Activated naive CD4-positive, alpha-beta T cell treated with anti-CD3 and anti-CD28 coated beads, Interleukin-2, amount 10 ng/mL, durations not matched to agents 7 days and 5 days (primary cell): ENCODE results near the gene CHMP4B.

Experiments used
- CTCF ChIA-PET: fragments of 350-600 bp; sonication (Branson Sonifier 250); formaldehyde crosslinking; loops from one replicate; lab custom pipeline; 2021; ENCODE audit warnings: antibody characterized with exemption; lab: Charles Lee
- DNase-seq: peaks from one replicate; pipeline ENCODE4 v3.0.0-alpha.2; 2020
- H3K27ac Mint-ChIP-seq: one replicate; pipeline ENCODE4 v1.8.0; 2021; ENCODE audit warnings: mild to moderate bottlenecking, moderate library complexity, mixed read lengths
- H3K27me3 Mint-ChIP-seq: one replicate; pipeline ENCODE4 v1.8.0; 2021; ENCODE audit warnings: mild to moderate bottlenecking, mixed read lengths
- H3K36me3 Mint-ChIP-seq: one replicate; pipeline ENCODE4 v1.8.0; 2021; ENCODE audit warnings: mixed read lengths
- H3K4me1 Mint-ChIP-seq: one replicate; pipeline ENCODE4 v1.8.0; 2021; ENCODE audit warnings: mixed read lengths
- H3K4me3 Mint-ChIP-seq: one replicate; pipeline ENCODE4 v1.8.0; 2021; ENCODE audit warnings: mild to moderate bottlenecking, moderate library complexity, mixed read lengths
- H3K9me3 Mint-ChIP-seq: one replicate; pipeline ENCODE4 v1.8.0; 2021; ENCODE audit warnings: mixed read lengths

CHMP4B gene

GRCh38 chr20:33793011-33793931 lies 17.9 kb upstream of the CHMP4B start:
- H3K27me3 Mint-ChIP-seq, result no peaks in the 10 kb centered on the region
- CTCF ChIA-PET, result interaction anchor here (0.8 to 3.7 kb wide), 14 partner anchors 8 to 275 kb away, joined by 3 to 26 read pairs (median 4); no protein-coding TSS in a partner anchor
- DNase-seq, result no peak
- H3K9me3 Mint-ChIP-seq, result no peaks in the 10 kb centered on the region
- H3K27ac Mint-ChIP-seq, result peak overlapping the region; percentile 28
- H3K4me1 Mint-ChIP-seq, result peaks cover 24% of the 10 kb centered on the region
- no peak overlapping the region for H3K4me3 Mint-ChIP-seq
- peaks cover 2% of the 10 kb centered on the region for H3K36me3 Mint-ChIP-seq

DNA sequence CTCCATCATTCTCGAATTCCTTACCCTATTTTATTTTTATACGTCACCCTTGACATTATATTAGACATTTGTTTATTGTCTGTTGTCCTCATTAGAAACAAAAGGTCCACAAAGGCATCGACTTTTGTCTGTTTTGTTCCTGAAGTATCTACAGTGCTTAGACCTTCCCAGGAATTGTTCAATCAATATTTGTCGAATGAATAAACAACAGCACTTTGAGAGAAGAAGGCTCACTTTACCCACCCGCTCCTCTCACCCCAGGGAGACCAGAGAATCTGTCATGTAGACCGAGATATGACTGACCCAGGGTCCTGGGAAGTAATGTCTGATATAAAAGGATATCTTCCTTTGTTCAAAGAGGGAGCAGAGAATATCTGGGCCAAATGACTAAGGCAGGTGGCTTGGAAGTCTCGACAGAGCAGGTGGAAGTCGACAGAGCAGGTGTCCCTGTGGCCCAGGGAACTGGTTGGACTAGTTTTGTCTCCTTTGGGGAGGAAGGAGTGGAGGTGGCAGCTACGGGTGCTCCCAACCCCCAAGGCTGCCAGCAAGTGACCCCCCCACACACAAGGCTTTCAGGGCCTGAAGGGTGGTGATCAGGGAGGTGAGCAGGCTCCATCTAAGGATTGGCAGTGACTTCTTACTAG lies 14.8 kb upstream of the CHMP4B start:
- Mint-ChIP-seq H3K4me1 (peaks cover 22% of the 10 kb centered on the region), H3K27me3 (no peaks in the 10 kb centered on the region), H3K27ac (no peak overlapping the region), H3K9me3 (no peaks in the 10 kb centered on the region), H3K4me3 (no peak overlapping the region), H3K36me3 (peaks cover 2% of the 10 kb centered on the region)
- DNase-seq, result no peak
- CTCF ChIA-PET, result no interaction called here

DNA sequence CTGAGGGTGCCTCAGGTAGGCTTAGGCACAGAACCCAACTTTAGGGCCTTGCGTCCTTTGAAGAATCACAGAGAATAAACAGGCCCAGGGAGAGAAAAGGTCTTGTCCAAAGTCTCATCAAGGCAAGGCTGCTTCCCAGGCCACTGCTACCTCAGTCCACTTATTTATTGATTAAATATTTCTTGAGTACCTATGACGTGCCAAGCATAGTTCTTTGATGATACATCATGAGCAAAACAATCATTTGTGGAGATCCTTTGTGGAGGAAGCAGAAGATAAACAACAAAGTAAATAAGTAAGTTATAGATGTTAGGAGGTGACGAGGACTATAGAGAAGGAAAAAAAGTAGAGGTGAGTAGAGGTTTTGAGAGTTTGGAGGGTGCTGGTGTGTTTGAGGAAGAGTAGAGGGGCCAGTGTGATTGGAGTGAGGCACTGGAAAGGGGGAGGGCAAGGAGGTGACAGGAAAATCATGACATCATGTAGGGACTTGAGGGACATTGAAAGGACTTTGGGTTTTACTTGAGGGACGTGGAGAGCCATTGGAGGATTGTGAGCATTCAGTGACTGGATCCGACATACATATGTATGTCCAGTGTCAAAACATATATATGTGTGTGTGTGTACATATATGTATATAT lies 14.1 kb upstream of the CHMP4B start:
- no peaks in the 10 kb centered on the region for H3K27me3 Mint-ChIP-seq
- H3K27ac Mint-ChIP-seq, result no peak overlapping the region

DNA sequence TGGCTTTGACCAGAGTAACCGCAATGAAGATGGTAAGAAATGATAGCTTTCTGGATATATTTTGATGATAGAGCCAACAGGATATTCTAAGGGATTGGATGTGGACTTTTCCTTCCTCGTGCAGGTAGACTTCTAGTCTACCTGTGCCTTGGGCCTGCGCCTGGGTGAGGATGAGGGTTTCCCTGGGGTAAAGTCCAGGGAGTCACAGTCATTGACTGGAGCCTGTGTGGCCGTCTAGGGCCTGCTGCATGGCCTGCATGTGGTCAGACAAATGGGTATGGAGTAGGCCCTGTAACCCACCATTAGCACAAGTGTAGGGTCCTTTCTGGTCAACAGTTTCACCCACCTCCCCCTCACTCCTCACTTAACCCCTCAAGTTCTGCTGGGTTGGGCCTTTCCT lies 12.7 kb upstream of the CHMP4B start:
- no peak for DNase-seq
- no peak overlapping the region for H3K27ac Mint-ChIP-seq
- H3K27me3 Mint-ChIP-seq, result peaks cover 7% of the 10 kb centered on the region
- peaks cover 9% of the 10 kb centered on the region for H3K4me1 Mint-ChIP-seq
- no peaks in the 10 kb centered on the region for H3K36me3 Mint-ChIP-seq
- no peak overlapping the region for H3K4me3 Mint-ChIP-seq
- H3K9me3 Mint-ChIP-seq, result no peaks in the 10 kb centered on the region
- CTCF ChIA-PET, result no interaction called here

More for the DNA sequence above, 14.1 kb upstream of the CHMP4B start:
- Mint-ChIP-seq H3K9me3 (no peaks in the 10 kb centered on the region), H3K36me3 (peaks cover 2% of the 10 kb centered on the region), H3K4me3 (no peak overlapping the region), H3K4me1 (peaks cover 21% of the 10 kb centered on the region)
- no peak for DNase-seq
- CTCF ChIA-PET, result no interaction called here

DNA sequence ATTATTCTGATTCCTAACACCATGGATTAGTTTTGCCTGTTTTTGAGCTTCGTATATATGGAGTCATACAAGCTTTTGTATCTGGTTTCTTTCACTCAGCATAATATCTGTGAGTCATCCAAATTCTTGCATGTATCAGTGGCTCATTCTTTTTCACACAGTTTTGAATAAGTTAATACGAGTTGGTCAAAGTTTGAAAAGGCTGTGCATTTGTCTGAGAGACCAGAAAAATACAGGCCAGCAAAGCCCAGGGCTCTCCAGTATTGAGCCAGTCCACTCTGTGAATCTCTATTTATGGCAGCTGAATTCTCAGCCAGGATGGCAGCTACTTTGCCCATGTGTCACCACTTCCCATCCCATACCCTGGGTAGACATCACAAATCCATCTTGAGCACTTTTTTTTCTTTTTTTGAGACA lies 7.2 kb upstream of the CHMP4B start:
- H3K27ac Mint-ChIP-seq, result no peak overlapping the region
- DNase-seq, result no peak
- H3K4me1 Mint-ChIP-seq, result no peaks in the 10 kb centered on the region
- H3K27me3 Mint-ChIP-seq, result peaks cover 23% of the 10 kb centered on the region
- no peak overlapping the region for H3K4me3 Mint-ChIP-seq
- H3K36me3 Mint-ChIP-seq, result no peaks in the 10 kb centered on the region
- CTCF ChIA-PET, result no interaction called here
- H3K9me3 Mint-ChIP-seq, result no peaks in the 10 kb centered on the region

GRCh38 chr20:33808388-33808787 lies 2.8 kb upstream of the CHMP4B start:
- CTCF ChIA-PET, result no interaction called here
- H3K4me3 Mint-ChIP-seq, result no peak overlapping the region
- peaks cover 14% of the 10 kb centered on the region for H3K36me3 Mint-ChIP-seq
- no peak for DNase-seq
- H3K9me3 Mint-ChIP-seq, result no peaks in the 10 kb centered on the region
- peaks cover 17% of the 10 kb centered on the region for H3K27me3 Mint-ChIP-seq
- H3K4me1 Mint-ChIP-seq, result peaks cover 19% of the 10 kb centered on the region
- H3K27ac Mint-ChIP-seq, result no peak overlapping the region

DNA sequence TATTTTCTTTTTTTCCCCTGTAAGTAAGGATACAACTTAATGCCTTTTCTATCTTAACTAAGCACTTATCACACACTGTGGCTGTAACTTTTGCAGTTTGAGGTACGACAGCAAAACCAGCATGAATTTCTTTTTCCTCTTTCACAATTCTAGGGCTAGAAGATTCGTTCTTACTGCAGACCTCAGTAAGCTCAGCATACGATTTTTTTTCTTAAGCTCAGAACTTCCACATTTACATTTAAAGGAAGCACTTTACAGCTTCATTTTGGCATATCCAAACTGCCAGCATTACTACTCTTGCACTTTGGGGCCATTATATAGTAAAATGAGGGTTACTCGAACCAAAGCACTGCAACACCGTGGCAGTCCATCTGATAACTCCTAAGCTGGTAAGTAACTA lies 889 bp upstream of the CHMP4B start:
- H3K4me1 Mint-ChIP-seq, result peaks cover 38% of the 10 kb centered on the region
- H3K9me3 Mint-ChIP-seq, result no peaks in the 10 kb centered on the region
- CTCF ChIA-PET, result interaction anchor here (1.0 kb wide), 1 partner anchor 10 kb away, joined by 4 read pairs; no protein-coding TSS in a partner anchor
- DNase-seq, result no peak
- H3K27me3 Mint-ChIP-seq, result peaks cover 5% of the 10 kb centered on the region
- H3K36me3 Mint-ChIP-seq, result peaks cover 22% of the 10 kb centered on the region
- H3K27ac Mint-ChIP-seq, result no peak overlapping the region
- no peak overlapping the region for H3K4me3 Mint-ChIP-seq

GRCh38 chr20:33811776-33812151 lies 616 bp downstream of the CHMP4B start:
- H3K4me3 Mint-ChIP-seq, result peak overlapping the region; percentile 95
- H3K9me3 Mint-ChIP-seq, result no peaks in the 10 kb centered on the region
- H3K36me3 Mint-ChIP-seq, result peaks cover 35% of the 10 kb centered on the region
- H3K27me3 Mint-ChIP-seq, result no peaks in the 10 kb centered on the region
- DNase-seq, result peak; percentile 46
- H3K4me1 Mint-ChIP-seq, result peaks cover 51% of the 10 kb centered on the region
- CTCF ChIA-PET, result interaction anchor here (1.4 to 2.7 kb wide), 2 partner anchors 25 to 103 kb away, joined by 3 to 8 read pairs; no protein-coding TSS in a partner anchor
- H3K27ac Mint-ChIP-seq, result peak overlapping the region; percentile 91

DNA sequence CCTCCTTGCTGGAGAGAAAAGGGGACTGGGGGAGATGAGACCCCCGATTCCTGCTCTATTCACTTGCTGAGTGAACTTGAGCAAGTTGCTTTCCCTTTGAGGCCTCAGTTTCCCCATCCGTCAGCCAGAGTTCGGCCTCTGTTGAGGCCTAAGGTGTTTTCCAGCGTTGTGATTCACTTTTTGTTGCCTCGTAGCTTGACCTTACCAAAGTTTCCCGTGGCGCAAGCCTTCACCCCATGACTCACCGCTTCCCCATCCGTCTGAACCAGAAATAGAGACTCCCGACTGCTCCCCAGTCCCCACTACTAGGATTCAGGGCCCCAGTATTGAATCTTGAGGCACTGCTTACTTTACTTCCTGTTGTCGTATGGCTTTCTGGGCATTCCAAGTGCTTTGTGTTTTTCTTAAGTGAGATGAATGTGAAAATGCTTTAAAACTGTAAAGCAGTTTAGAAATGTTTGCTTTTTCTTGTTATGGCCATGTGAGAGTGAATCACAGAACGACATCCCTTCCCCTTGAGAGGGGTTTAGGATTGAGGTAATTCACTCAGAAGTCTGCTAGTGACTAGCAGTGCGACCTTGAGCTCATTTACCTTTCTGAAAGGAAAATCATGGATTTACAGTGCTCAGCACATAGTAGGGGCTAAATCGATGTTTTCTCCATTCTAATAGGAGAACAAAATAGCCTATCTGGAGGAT lies 1.2 kb downstream of the CHMP4B start:
- H3K4me1 Mint-ChIP-seq, result peaks cover 52% of the 10 kb centered on the region
- H3K36me3 Mint-ChIP-seq, result peaks cover 35% of the 10 kb centered on the region
- H3K4me3 Mint-ChIP-seq, result peak overlapping the region; percentile 95
- H3K9me3 Mint-ChIP-seq, result no peaks in the 10 kb centered on the region
- CTCF ChIA-PET, result interaction anchor here (1.4 to 2.7 kb wide), 3 partner anchors 20 to 103 kb away, joined by 3 to 8 read pairs (median 4); no protein-coding TSS in a partner anchor
- peak; percentile 37 for DNase-seq
- H3K27ac Mint-ChIP-seq, result peak overlapping the region; percentile 91
- H3K27me3 Mint-ChIP-seq, result no peaks in the 10 kb centered on the region

GRCh38 chr20:33812908-33813462 lies 1.8 kb downstream of the CHMP4B start:
- no peak for DNase-seq
- H3K36me3 Mint-ChIP-seq, result peaks cover 40% of the 10 kb centered on the region
- H3K4me3 Mint-ChIP-seq, result peak overlapping the region; percentile 95
- H3K4me1 Mint-ChIP-seq, result peaks cover 59% of the 10 kb centered on the region
- H3K27me3 Mint-ChIP-seq, result no peaks in the 10 kb centered on the region
- CTCF ChIA-PET, result interaction anchor here (1.3 to 2.7 kb wide), 3 partner anchors 21 to 102 kb away, joined by 4 to 8 read pairs (median 4); no protein-coding TSS in a partner anchor
- peak overlapping the region; percentile 91 for H3K27ac Mint-ChIP-seq
- no peaks in the 10 kb centered on the region for H3K9me3 Mint-ChIP-seq

DNA sequence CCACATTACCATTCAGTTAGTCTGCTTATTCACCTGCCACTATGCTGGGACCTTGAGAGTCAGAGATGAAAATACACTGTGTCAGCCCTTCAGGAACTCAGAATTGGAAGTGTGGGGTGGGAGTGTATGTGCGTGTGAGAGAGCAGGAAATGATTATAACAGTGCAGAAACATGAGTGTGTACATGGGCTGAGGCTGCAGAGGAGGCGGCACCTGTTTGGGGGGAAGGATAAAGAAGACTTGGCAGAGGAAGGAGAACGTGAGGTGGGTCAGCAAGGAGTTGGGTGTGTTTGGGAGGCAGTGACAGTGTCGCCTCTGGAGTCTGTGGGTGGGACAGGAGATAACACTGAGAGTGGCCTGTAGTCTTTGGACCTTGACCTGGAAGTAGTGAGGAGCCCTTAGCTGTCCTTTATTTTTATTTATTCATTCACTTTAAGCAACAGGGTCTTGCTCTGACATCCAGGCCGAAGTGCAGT lies 3.1 kb downstream of the CHMP4B start:
- Mint-ChIP-seq H3K36me3 (peaks cover 44% of the 10 kb centered on the region), H3K4me1 (peaks cover 64% of the 10 kb centered on the region)
- CTCF ChIA-PET, result interaction anchor here (1.7 kb wide), 1 partner anchor 22 kb away, joined by 4 read pairs; no protein-coding TSS in a partner anchor

DNA sequence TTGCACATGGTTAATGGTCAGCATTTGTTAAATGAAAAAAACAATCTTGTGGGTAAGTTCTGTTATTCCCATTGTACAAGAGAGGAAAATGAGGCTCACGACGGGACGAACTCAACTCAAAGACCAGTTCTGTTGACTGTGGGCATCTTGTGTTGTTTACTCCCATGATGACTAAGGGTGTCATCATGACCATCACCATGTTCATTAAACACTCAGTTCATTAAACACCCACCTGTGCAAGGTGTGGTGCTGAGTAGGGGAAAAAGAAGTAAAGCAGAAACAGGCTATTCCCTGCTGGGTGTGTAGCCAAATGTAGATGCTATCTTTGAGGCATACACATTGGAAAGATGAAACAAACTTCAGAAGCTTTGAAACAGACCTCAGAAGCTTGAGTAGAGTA lies 4.5 kb downstream of the CHMP4B start:
- CTCF ChIA-PET, result no interaction called here
- no peak for DNase-seq
- Mint-ChIP-seq H3K27ac (no peak overlapping the region), H3K4me3 (no peak overlapping the region), H3K36me3 (peaks cover 53% of the 10 kb centered on the region), H3K27me3 (no peaks in the 10 kb centered on the region), H3K4me1 (peaks cover 70% of the 10 kb centered on the region), H3K9me3 (no peaks in the 10 kb centered on the region)

More for the DNA sequence above, 3.1 kb downstream of the CHMP4B start:
- Mint-ChIP-seq H3K4me3 (peak overlapping the region; percentile 95), H3K9me3 (no peaks in the 10 kb centered on the region), H3K27me3 (no peaks in the 10 kb centered on the region), H3K27ac (peak overlapping the region; percentile 16)
- DNase-seq, result peak; percentile 37

DNA sequence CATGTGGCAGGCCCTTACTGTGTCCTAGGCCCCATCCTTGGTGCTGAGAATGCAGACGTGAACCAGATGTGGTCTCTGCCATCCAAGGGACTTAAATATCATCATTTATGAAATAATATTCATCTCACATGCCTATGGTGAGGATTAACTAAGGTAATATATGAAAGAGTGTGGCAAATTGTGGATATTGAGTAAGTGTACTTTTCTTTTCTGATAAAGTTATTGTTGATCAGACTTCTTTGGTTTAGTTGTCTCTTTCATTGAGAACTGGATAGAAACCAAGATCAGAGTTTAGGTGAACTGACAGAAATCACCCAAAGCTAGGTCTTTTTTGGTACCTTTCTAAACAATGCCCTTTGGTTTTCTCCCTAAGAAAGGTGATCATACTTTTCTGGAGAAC lies 5.0 kb downstream of the CHMP4B start:
- Mint-ChIP-seq H3K27me3 (no peaks in the 10 kb centered on the region), H3K4me3 (no peak overlapping the region), H3K36me3 (peaks cover 53% of the 10 kb centered on the region), H3K27ac (no peak overlapping the region), H3K9me3 (no peaks in the 10 kb centered on the region), H3K4me1 (peaks cover 67% of the 10 kb centered on the region)
- no peak for DNase-seq
- CTCF ChIA-PET, result no interaction called here
